HG03095 (cell line): ENCODE results near the gene TBCD.

Experiments
- ATAC-seq: cut with Tn5 transposase; IDR thresholded peaks from one replicate; pipeline ENCODE4 v1.9.1; 2021; ENCODE audit warnings: moderate library complexity; ENCODE audit not compliant: unreplicated experiment

Gene TBCD

GRCh38 chr17:82808921-82809905 is 57.3 kb downstream of the TBCD start:
- ATAC-seq: no peak

GRCh38 chr17:82810644-82811430 is 59.0 kb downstream of the TBCD start:
- no peak for ATAC-seq

- no peak for ATAC-seq
Measured at GRCh38 chr17:82812058-82812457, 60.2 kb downstream of the TBCD start.

- no peak for ATAC-seq
Measured at GRCh38 chr17:82812601-82813000, 60.7 kb downstream of the TBCD start.

- ATAC-seq: no peak
Measured at GRCh38 chr17:82813299-82814051, 61.6 kb downstream of the TBCD start.

GRCh38 chr17:82814834-82815233 is 63.0 kb downstream of the TBCD start:
- no peak for ATAC-seq

- ATAC-seq: no peak
Measured at GRCh38 chr17:82815354-82815753, 63.5 kb downstream of the TBCD start.

GRCh38 chr17:82815790-82816305 is 64.0 kb downstream of the TBCD start:
- ATAC-seq: no peak

- no peak for ATAC-seq
Measured at GRCh38 chr17:82816358-82816757, 64.5 kb downstream of the TBCD start.

GRCh38 chr17:82817947-82818346 is 66.1 kb downstream of the TBCD start:
- no peak for ATAC-seq

GRCh38 chr17:82820278-82821251 is 68.7 kb downstream of the TBCD start:
- ATAC-seq: no peak

- ATAC-seq: no peak
Measured at GRCh38 chr17:82821554-82821953, 69.7 kb downstream of the TBCD start.

GRCh38 chr17:82822281-82822680 is 70.4 kb downstream of the TBCD start:
- ATAC-seq: no peak

GRCh38 chr17:82823004-82823403 is 71.1 kb downstream of the TBCD start:
- no peak for ATAC-seq

GRCh38 chr17:82825540-82826124 is 73.8 kb downstream of the TBCD start:
- no peak for ATAC-seq

GRCh38 chr17:82826211-82826610 is 74.3 kb downstream of the TBCD start:
- ATAC-seq: no peak

- no peak for ATAC-seq
Measured at GRCh38 chr17:82826956-82827355, 75.1 kb downstream of the TBCD start.

GRCh38 chr17:82828875-82829487 is 77.1 kb downstream of the TBCD start:
- no peak for ATAC-seq

- no peak for ATAC-seq
Measured at GRCh38 chr17:82830249-82830661, 78.4 kb downstream of the TBCD start.
